ENCODE data around the gene VTI1A. TPM values are rescaled to one million over a fixed set of nuclear protein-coding genes. Genes with fewer than 3 reads are reported as not detected.

VTI1A gene
- total and polyA plus RNA-seq, 2 of the 4 experiments (the other 2 are of a cell fraction), result 9.7 to 24.9 TPM

DNA sequence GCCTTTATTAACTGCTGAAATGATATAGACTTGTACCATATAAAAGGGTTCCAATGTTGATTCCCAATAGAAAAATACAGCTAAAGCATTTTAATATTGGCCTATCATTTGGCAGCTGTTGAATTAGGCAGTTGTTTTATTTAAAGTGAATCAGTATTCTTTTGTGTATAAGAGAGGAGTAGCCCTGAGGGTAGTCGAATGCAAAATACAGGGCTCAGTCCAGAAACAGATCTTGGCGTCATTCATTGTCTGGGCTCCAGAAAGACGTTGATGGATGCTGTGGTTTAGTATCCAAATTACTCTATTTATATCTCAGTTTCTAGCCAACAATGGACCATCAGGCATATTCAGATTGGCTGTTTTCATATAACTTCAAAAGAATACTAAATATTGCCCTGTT is 193.6 kb downstream of the VTI1A start:
- Histone ChIP-seq H3K79me1 (ENCODE audit: low read depth in 1 of 2, low read length in 2 of 2) (no peaks in the 10 kb centered on the region; a peak in 2 of 4 replicates), H2BK15ac (ENCODE audit: low read depth, low read length) (no peak overlapping the region), H3K27me3 (ENCODE audit: control insufficient read depth, insufficient read depth, low read length) (no peaks in the 10 kb centered on the region), H3K9me1 (ENCODE audit: insufficient read depth, low read length) (peaks cover 4% of the 10 kb centered on the region; the same call in 1 of the 2 replicates), H3K27ac (ENCODE audit: insufficient read depth, low read length) (no peak overlapping the region), H3K9me3 (ENCODE audit: control insufficient read depth, insufficient read depth, low read length) (no peaks in the 10 kb centered on the region), H3K4me3 (ENCODE audit: insufficient read depth, low read depth, low read length) (no peak overlapping the region), H4K91ac (ENCODE audit: insufficient read depth, low read depth, low read length) (no peak overlapping the region), H3K4ac (ENCODE audit: low read depth, low read length) (no peak overlapping the region), H3K4me1 (ENCODE audit: control insufficient read depth, insufficient read depth, low read length) (no peaks in the 10 kb centered on the region), H2AK5ac (ENCODE audit: low read depth, low read length) (no peak overlapping the region), H2BK20ac (ENCODE audit: low read depth, low read length) (no peak overlapping the region), H3K18ac (ENCODE audit: low read depth, low read length) (no peak overlapping the region), H2BK5ac (ENCODE audit: low read depth, low read length, poor library complexity, severe bottlenecking) (no peak overlapping the region), H4K5ac (ENCODE audit: low read depth, low read length) (no peak overlapping the region), H3K56ac (ENCODE audit: extremely low read depth, insufficient read depth, low read length) (no peak overlapping the region), H4K8ac (ENCODE audit: low read depth in 2 of 2, low read length in 2 of 2) (no peak overlapping the region), H2AFZ (replicated peaks; ENCODE audit: low read length, poor library complexity) (no peak overlapping the region), H3K36me3 (ENCODE audit: control insufficient read depth, insufficient read depth, low read length) (no peaks in the 10 kb centered on the region), H4K20me1 (ENCODE audit: insufficient read depth, low read length) (no peaks in the 10 kb centered on the region), H3K14ac (replicated peaks; ENCODE audit: low read depth, low read length) (no peak overlapping the region), H2BK120ac (ENCODE audit: low read depth, low read length) (no peak overlapping the region), H3K9ac (ENCODE audit: low read depth, low read length) (no peak overlapping the region), H3K23ac (ENCODE audit: low read depth, low read length) (no peak overlapping the region), H3K4me2 (ENCODE audit: low read depth, low read length) (no peak overlapping the region), H2AK9ac (replicated peaks; ENCODE audit: low read depth, low read length, poor library complexity) (no peak overlapping the region)
- intact Hi-C loops (cut with micrococcal nuclease), result no loop called here
- DNase-seq, result no peak
- in situ Hi-C loops (cut with MboI; ENCODE audit: low sequenced_read_pairs), result no loop called here
- no peak for ATAC-seq (ENCODE audit: low read depth)
- CTCF ChIA-PET, result no interaction called here
- WGBS, 2 experiments (ENCODE audit: extremely low coverage in 2 of 2, insufficient read length in 1 of 2), result no CpG with 5 or more reads among the region's 3 CpGs
- POLR2A ChIA-PET (ENCODE audit: unreplicated experiment), result no interaction called here
- no TSS peak for BruUV-seq (replicated peaks)
- dilution Hi-C loops (cut with HindIII; ENCODE audit: low sequenced_read_pairs, unreplicated experiment), result no loop called here
- no peak for TF ChIP-seq BHLHE40 (IDR thresholded peaks at IDR 0.05; ENCODE audit: low read depth, low read length)
- no peak for TF ChIP-seq FOS (IDR thresholded peaks at IDR 0.05; ENCODE audit: low read depth, low read length)
- TF ChIP-seq SMC3 (IDR thresholded peaks at IDR 0.05; ENCODE audit: low read depth, low read length), result no peak
- no peak for TF ChIP-seq RCOR1 (IDR thresholded peaks at IDR 0.05; ENCODE audit: insufficient replicate concordance, low read length)
- TF ChIP-seq, protein P1, sequence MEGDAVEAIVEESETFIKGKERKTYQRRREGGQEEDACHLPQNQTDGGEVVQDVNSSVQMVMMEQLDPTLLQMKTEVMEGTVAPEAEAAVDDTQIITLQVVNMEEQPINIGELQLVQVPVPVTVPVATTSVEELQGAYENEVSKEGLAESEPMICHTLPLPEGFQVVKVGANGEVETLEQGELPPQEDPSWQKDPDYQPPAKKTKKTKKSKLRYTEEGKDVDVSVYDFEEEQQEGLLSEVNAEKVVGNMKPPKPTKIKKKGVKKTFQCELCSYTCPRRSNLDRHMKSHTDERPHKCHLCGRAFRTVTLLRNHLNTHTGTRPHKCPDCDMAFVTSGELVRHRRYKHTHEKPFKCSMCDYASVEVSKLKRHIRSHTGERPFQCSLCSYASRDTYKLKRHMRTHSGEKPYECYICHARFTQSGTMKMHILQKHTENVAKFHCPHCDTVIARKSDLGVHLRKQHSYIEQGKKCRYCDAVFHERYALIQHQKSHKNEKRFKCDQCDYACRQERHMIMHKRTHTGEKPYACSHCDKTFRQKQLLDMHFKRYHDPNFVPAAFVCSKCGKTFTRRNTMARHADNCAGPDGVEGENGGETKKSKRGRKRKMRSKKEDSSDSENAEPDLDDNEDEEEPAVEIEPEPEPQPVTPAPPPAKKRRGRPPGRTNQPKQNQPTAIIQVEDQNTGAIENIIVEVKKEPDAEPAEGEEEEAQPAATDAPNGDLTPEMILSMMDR (conservative IDR thresholded peaks at IDR 0.05; ENCODE audit: low read depth, low read length), result no peak

Data from IMR-90 (cell line).